Right lobe of liver (tissue), 6 donors: ENCODE measurements around the gene TSPYL2. TPM values are rescaled to one million over a fixed set of nuclear protein-coding genes. Genes with fewer than 3 reads are reported as not detected.

ENCODE experiments used
- ATAC-seq, 4 donors: fragments of 200-7000 bp; cut with Tn5 transposase; one replicate each; pipeline ENCODE4 v1.9.1; 2020; ENCODE audit warnings: mild to moderate bottlenecking in 4 of 4, moderate library complexity in 4 of 4
- DNase-seq, 3 donors: peaks; one replicate each; pipeline ENCODE4 v3.0.0-alpha.2; 2020
- H3K27ac ChIP-seq, 3 donors: fragments of 200-600 bp; one replicate each; pipeline ENCODE4 v1.8.0; 2022
- H3K27me3 ChIP-seq, 2 donors: fragments of 200-600 bp; one replicate each; pipeline ENCODE4 v1.8.0; 2022
- H3K36me3 ChIP-seq, 4 donors: fragments of 200-600 bp; sonication (generic) in 1 of 4; one replicate each; pipeline versions ENCODE4 v1.5.1 to v1.8.0; 2017 to 2022; ENCODE audit warnings: control low read depth in 1 of 4
- H3K4me1 ChIP-seq, 4 donors: fragments of 200-600 bp; sonication (generic) in 1 of 4; one replicate each; pipeline versions ENCODE4 v1.5.1 to v1.8.0; 2017 to 2022; ENCODE audit warnings: control low read depth in 1 of 4
- H3K4me3 ChIP-seq, 3 donors: fragments of 200-600 bp; one replicate each; pipeline ENCODE4 v1.8.0; 2022
- H3K9me3 ChIP-seq, 4 donors: fragments of 200-600 bp; sonication (generic) in 1 of 4; one replicate each; pipeline versions ENCODE4 v1.5.1 to v1.8.0; 2017 to 2022; ENCODE audit warnings: control low read depth in 1 of 4
- POLR2A ChIP-seq: fragments of 450-650 bp; IDR thresholded peaks from one replicate; pipeline ENCODE4 v1.6.1; 2017; ENCODE audit warnings: antibody characterized with exemption, mild to moderate bottlenecking
- WGBS: methylation state at CpG from one replicate; pipeline ENCODE4 v1.1.6; 2018; ENCODE audit warnings: low coverage, low lambda C conversion rate; ENCODE audit not compliant: insufficient coverage; ENCODE audit errors: missing lambda C conversion rate; 5-methylcytosine and 5-hydroxymethylcytosine counted together
- intact Hi-C, 2 donors: fragments of 100-400 bp; cut with DNase I; formaldehyde crosslinking; loops; one replicate each; pipeline versions ENCODE4 v1.11.2 to v1.14.1; 2022
- total RNA-seq, 6 experiments: library from RNA; depleted of rRNA in 2 of 6; stranded (reverse); fragments of >200 nt in 2 of 6; fragmentation: NEBNext Ultra II Directional in 3 of 6; extraction: Animal tissue kit (Norgen Biotek cat#: 25700) in 3 of 6; gene quantifications; one replicate each; pipeline versions ENCODE4 v1.1.0 to v1.2.4, GENCODE V29; 2016 to 2023
- TF ChIP-seq, protein P1 (sequence below), 4 donors: fragments of 200-600 bp in 3 of 4; fragments of 450-650 bp in 1 of 4; IDR thresholded peaks; one replicate each; pipeline versions ENCODE4 v1.5.1 to v1.8.0; 2016 to 2022; ENCODE audit warnings: antibody characterized with exemption in 4 of 4, mild to moderate bottlenecking in 2 of 4
- donor health status: DM: no; HTN: yes; CAD: no.
- donor health status: DM: no; HTN: no; CAD: no.
- donor health status: DM: no; HTN: no; CAD: no.
- donor health status: DM: no; HTN: yes; CAD: no.
- donor health status: DM: no; HTN: yes; CAD: no.

Gene TSPYL2
- total RNA-seq, 6 experiments from 2014 or later, result 2.8 to 8.8 (median 4.9) TPM

DNA sequence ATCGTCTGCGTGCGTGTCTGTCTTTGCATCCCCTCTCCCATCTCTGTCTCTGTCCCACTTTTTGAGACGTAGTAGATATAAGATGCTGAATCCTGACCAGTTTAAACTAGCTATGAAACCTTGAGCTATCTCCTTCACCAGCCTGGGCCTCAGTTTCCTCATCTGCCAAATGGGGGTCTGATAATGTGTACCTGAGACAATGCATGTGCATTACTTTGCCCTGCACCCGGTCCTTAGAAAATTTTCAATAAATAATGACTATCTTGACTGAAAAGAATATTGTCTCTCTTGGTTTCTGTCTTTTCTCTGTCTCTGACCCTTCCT lies 12.4 kb downstream of the TSPYL2 start:
- 13% methylated on average over 5 of the region's 5 CpGs for WGBS
- intact Hi-C loops, result no loop called here
- no peaks in the 10 kb centered on the region for H3K9me3 ChIP-seq
- no peak for DNase-seq
- H3K4me1 ChIP-seq, result no peaks in the 10 kb centered on the region
- no peak for TF ChIP-seq POLR2A
- TF ChIP-seq, protein P1, sequence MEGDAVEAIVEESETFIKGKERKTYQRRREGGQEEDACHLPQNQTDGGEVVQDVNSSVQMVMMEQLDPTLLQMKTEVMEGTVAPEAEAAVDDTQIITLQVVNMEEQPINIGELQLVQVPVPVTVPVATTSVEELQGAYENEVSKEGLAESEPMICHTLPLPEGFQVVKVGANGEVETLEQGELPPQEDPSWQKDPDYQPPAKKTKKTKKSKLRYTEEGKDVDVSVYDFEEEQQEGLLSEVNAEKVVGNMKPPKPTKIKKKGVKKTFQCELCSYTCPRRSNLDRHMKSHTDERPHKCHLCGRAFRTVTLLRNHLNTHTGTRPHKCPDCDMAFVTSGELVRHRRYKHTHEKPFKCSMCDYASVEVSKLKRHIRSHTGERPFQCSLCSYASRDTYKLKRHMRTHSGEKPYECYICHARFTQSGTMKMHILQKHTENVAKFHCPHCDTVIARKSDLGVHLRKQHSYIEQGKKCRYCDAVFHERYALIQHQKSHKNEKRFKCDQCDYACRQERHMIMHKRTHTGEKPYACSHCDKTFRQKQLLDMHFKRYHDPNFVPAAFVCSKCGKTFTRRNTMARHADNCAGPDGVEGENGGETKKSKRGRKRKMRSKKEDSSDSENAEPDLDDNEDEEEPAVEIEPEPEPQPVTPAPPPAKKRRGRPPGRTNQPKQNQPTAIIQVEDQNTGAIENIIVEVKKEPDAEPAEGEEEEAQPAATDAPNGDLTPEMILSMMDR (IDR thresholded peaks at IDR 0.05), result no peak
- no peaks in the 10 kb centered on the region for H3K36me3 ChIP-seq
- peak overlapping the region; percentile 49 to 66 (median 60) for H3K4me3 ChIP-seq
- no peaks in the 10 kb centered on the region for H3K27me3 ChIP-seq
- no peak for ATAC-seq
- H3K27ac ChIP-seq, result peak overlapping the region; percentile 64 to 73 (median 64)

DNA sequence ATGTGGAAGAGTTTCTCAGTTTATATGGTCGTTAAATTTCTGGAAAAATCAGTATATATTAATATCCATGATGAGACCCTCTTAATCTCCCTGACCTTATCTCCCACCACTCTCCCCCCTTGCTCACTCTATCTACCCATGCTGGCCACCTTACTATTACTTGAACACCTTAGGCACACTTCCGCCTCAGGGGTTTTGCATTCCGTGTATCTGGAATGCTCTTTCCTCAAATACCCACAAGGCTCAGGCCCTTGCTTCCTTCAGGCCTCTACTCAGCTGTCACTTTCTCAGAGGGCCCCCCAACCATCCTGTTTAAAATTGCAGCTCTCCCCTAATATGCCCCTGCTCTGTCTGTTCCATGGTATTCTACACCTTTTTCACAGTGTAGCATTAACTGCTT lies 13.6 kb downstream of the TSPYL2 start:
- Histone ChIP-seq H3K4me3 (no peak overlapping the region), H3K27ac (no peak overlapping the region), H3K4me1 (no peaks in the 10 kb centered on the region), H3K9me3 (no peaks in the 10 kb centered on the region), H3K27me3 (no peaks in the 10 kb centered on the region), H3K36me3 (no peaks in the 10 kb centered on the region)
- DNase-seq, result no peak
- ATAC-seq, result no peak
- 92% methylated on average over 2 of the region's 3 CpGs for WGBS
- intact Hi-C loops, result no loop called here
- TF ChIP-seq, protein P1 (IDR thresholded peaks at IDR 0.05), result no peak

DNA sequence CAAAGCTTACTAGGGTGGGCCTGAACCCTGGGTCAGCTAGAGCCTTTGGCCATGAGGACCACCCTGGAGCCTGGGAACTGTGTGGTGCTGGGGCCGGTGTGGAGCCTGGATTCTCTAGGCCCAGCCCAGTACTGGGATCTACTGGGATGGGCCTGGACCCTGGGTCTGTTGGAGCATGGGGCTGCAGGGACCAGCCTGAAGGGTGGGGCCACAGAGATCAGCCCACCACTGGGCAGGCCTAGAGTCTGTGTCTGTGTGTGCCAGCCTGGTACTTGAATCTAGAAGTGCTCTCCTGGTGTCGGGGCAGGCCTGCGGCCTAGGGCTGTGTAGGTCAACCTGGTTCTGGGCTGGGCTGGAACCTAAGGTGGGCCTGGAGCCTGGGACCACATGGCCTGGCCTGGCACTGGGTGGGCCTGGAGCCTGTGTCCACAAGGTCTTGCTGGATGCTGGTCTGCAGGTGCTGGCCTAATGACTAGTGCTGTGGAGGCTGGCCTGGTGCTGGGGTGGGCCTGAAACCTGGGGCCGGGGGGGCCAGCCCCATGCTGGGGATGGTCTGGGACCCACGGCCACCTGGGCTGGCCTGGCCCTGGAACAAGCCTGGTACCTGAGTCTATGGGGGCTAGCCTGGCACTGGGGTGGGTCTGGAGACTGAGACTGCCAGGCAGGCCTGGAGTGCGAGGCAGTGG lies 32.8 kb downstream of the TSPYL2 start:
- no CpG with 5 or more reads among the region's 6 CpGs for WGBS
- peak in 1 of 4 donors; percentile 47 for ATAC-seq
- intact Hi-C loops, result no loop called here

DNA sequence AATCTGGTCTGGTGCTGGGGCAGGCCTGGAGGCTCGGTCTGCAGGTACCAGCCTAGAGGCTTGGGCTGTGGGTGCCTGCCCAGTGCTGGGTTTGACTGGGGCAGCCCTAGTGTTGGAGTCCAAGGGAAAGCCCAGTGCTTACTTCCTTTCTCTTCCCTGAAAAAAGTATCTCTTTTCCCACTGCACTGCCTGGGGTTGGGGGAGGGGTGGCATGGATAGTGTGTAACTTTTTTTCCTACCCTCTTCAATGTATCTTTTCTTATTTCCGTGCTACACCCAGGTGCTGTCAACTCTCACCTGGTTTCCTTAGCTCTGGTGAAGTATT lies 33.3 kb downstream of the TSPYL2 start:
- H3K4me3 ChIP-seq, result no peak overlapping the region
- H3K27me3 ChIP-seq, result peaks cover 0 to 5% of the 10 kb centered on the region in 2 donors
- 60% methylated on average over 1 of the region's 2 CpGs for WGBS
- H3K27ac ChIP-seq, result no peak overlapping the region
- H3K36me3 ChIP-seq, result no peaks in the 10 kb centered on the region
- ATAC-seq (no peak), DNase-seq (no peak)
- intact Hi-C loops, result no loop called here
- no peaks in the 10 kb centered on the region for H3K4me1 ChIP-seq
- no peaks in the 10 kb centered on the region for H3K9me3 ChIP-seq
- TF ChIP-seq POLR2A, result no peak
- TF ChIP-seq, protein P1 (IDR thresholded peaks at IDR 0.05), result no peak

More for the DNA sequence above, 32.8 kb downstream of the TSPYL2 start:
- no peak for DNase-seq
- Histone ChIP-seq H3K27me3 (peaks cover 0 to under 1% of the 10 kb centered on the region in 2 donors), H3K4me1 (no peaks in the 10 kb centered on the region), H3K36me3 (no peaks in the 10 kb centered on the region), H3K9me3 (no peaks in the 10 kb centered on the region), H3K4me3 (no peak overlapping the region), H3K27ac (no peak overlapping the region)
- TF ChIP-seq, protein P1 (IDR thresholded peaks at IDR 0.05), result no peak
- TF ChIP-seq POLR2A, result no peak

DNA sequence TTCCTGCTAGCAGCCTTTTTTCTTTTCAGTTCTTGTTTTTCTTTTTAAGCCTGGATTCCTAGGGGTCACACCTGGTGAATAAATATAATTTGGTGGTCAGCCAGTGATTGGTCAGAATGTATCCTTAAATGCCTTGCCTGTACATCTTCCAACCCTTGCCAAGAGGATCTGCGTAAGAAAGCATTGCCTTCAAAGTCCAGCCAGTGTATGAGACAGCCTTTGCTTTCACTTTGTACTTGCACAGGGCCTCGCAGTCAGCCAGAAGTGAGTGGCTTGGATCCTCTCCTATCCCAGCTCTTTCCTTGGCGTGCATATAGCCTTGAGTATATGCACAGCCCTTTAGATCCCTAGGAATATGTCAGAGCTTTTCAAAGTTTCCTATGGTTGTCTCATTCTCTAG lies 33.9 kb downstream of the TSPYL2 start:
- H3K27ac ChIP-seq, result no peak overlapping the region
- intact Hi-C loops, result no loop called here
- H3K4me1 ChIP-seq, result no peaks in the 10 kb centered on the region
- DNase-seq (no peak), ATAC-seq (peak; percentile 37 to 58 (median 54))
- H3K36me3 ChIP-seq, result no peaks in the 10 kb centered on the region
- peaks cover 0 to 5% of the 10 kb centered on the region in 2 donors for H3K27me3 ChIP-seq
- no peak overlapping the region for H3K4me3 ChIP-seq
- TF ChIP-seq POLR2A, result no peak
- TF ChIP-seq, protein P1 (IDR thresholded peaks at IDR 0.05), result no peak
- 30% methylated on average over 3 of the region's 3 CpGs for WGBS
- H3K9me3 ChIP-seq, result no peaks in the 10 kb centered on the region
